GM21737 (cell line): ENCODE measurements around the gene TMEM203.
"Not testable (repeated sequence)": the region's sequence is repeated elsewhere in the genome, so short reads cannot be mapped to it uniquely, and the experiment has no call there.

Experiments
- ATAC-seq: cut with Tn5 transposase; IDR thresholded peaks from one replicate; pipeline ENCODE4 v1.9.1; 2021; ENCODE audit warnings: mild to moderate bottlenecking, moderate library complexity; ENCODE audit not compliant: unreplicated experiment

Gene TMEM203

GRCh38 chr9:137205126-137206069, at the start of gene TMEM203, which contains the start of gene NDOR1:
TMEM203 (minus strand) TSS chr9:137205648; CDS start chr9:137205414, 234 bp downstream.
NDOR1 (plus strand) TSS chr9:137205700; CDS start chr9:137205778, 78 bp downstream.
- peak; percentile 42 for ATAC-seq

GRCh38 chr9:137254624-137255447, 49.4 kb upstream of the TMEM203 start, which contains the start of gene NELFB:
NELFB (plus strand) TSS chr9:137255327.
- peak; percentile 69 for ATAC-seq

GRCh38 chr9:137253717-137254623, 48.5 kb upstream of the TMEM203 start:
- ATAC-seq, result no peak

- ATAC-seq, result no peak
Observed at GRCh38 chr9:137252555-137253506, 47.4 kb upstream of the TMEM203 start.

GRCh38 chr9:137251490-137252268, 46.2 kb upstream of the TMEM203 start:
- ATAC-seq, result no peak

GRCh38 chr9:137251194-137251461, 45.7 kb upstream of the TMEM203 start, which contains the start of gene STPG3:
STPG3 (plus strand) TSS chr9:137251286; CDS start chr9:137251287, 1 bp downstream.
- ATAC-seq, result no peak

GRCh38 chr9:137250329-137251193, 45.1 kb upstream of the TMEM203 start:
- ATAC-seq, result no peak

GRCh38 chr9:137247916-137248175, 42.4 kb upstream of the TMEM203 start:
- no peak for ATAC-seq

- no peak for ATAC-seq
Observed at GRCh38 chr9:137247135-137247915, 41.9 kb upstream of the TMEM203 start.

- ATAC-seq, result no peak
Observed at GRCh38 chr9:137245450-137246421, 40.3 kb upstream of the TMEM203 start.

GRCh38 chr9:137244486-137245449, 39.3 kb upstream of the TMEM203 start:
- no peak for ATAC-seq

GRCh38 chr9:137243626-137244485, 38.4 kb upstream of the TMEM203 start:
- ATAC-seq, result no peak

- ATAC-seq, result not testable (repeated sequence)
Observed at GRCh38 chr9:137243266-137243625, 37.8 kb upstream of the TMEM203 start.
